Right atrium auricular region (tissue), 2 donors: ENCODE results near the gene ANKRD6. TPM values are rescaled to one million over a fixed set of nuclear protein-coding genes. Genes with fewer than 3 reads are reported as not detected.

Source experiments
- DNase-seq: peaks from one replicate; pipeline ENCODE4 v3.0.0-alpha.2; 2019; ENCODE audit warnings: low spot score
- H3K27ac ChIP-seq, 2 donors: fragments of 200-600 bp; sonication (generic); 1 replicate in 1 of 2; 2 replicates in 1 of 2; pipeline ENCODE4 v1.5.1; 2016 to 2019
- H3K27me3 ChIP-seq, 2 donors: fragments of 200-600 bp; sonication (generic); one replicate each; pipeline versions ENCODE4 v1.5.1 to v1.6.0; 2017 to 2019
- H3K36me3 ChIP-seq: fragments of 200-600 bp; sonication (generic); one replicate; pipeline ENCODE4 v1.5.1; 2016
- H3K4me1 ChIP-seq, 2 donors: fragments of 200-600 bp; sonication (generic); one replicate each; pipeline versions ENCODE4 v1.5.1 to v1.6.0; 2017 to 2019
- H3K4me3 ChIP-seq, 2 donors: fragments of 200-600 bp; sonication (generic); 1 replicate in 1 of 2; 2 replicates in 1 of 2; pipeline ENCODE4 v1.5.1; 2017 to 2019; ENCODE audit warnings: mild to moderate bottlenecking in 1 of 2, moderate library complexity in 1 of 2
- H3K9me3 ChIP-seq, 2 donors: fragments of 200-600 bp; sonication (generic); one replicate each; pipeline ENCODE4 v1.5.1; 2019
- total RNA-seq, 2 donors: library from RNA; depleted of rRNA; stranded (reverse); fragments of >200 nt; gene quantifications; one replicate each; pipeline ENCODE4 v1.1.0, GENCODE V29; 2016
- TF ChIP-seq, protein P1 (sequence below), 2 donors: fragments of 200-600 bp; sonication (generic); IDR thresholded peaks; one replicate each; pipeline ENCODE4 v1.5.1; 2019; ENCODE audit warnings: antibody characterized with exemption in 2 of 2

The ANKRD6 gene
- total RNA-seq, 2 donors from 2014 or later = 9.2 to 12.3 TPM

DNA sequence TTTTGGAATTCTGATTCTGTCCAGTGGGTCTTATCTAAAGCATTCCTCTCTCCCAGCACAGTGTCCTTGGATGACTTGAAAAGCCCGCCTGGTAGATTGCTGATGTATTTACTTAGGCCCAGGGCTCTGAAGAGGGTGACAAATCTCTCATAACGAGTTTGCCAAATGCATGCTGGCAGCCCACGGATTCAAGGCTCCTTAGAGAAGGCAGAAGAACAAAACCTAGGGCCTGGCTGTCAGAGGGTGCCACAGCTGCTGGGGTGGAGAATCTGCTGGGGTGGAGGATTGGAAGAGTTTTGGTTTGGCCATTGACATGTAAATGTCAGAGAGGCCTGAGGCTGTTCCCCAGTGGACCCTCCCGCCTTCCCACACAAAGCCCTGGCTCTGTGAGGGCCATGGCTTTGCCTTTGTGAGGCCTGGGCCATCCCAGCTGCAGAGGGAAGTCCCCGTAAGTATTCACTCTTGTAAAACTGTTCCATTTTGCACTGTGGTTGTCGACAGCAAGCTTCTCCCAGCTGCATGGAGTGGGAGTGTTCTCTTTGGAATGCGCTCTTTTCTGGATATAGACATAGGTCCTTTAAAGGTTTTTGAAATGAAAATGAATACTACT lies 50.3 kb downstream of the ANKRD6 start:
- Histone ChIP-seq H3K9me3 (no peaks in the 10 kb centered on the region), H3K27me3 (no peaks in the 10 kb centered on the region), H3K27ac (peak overlapping the region; percentile 66 to 83), H3K4me1 (peaks cover 0 to 38% of the 10 kb centered on the region in 2 donors), H3K36me3 (no peaks in the 10 kb centered on the region), H3K4me3 (no peak overlapping the region)
- DNase-seq = peak; percentile 61
- TF ChIP-seq, protein P1, sequence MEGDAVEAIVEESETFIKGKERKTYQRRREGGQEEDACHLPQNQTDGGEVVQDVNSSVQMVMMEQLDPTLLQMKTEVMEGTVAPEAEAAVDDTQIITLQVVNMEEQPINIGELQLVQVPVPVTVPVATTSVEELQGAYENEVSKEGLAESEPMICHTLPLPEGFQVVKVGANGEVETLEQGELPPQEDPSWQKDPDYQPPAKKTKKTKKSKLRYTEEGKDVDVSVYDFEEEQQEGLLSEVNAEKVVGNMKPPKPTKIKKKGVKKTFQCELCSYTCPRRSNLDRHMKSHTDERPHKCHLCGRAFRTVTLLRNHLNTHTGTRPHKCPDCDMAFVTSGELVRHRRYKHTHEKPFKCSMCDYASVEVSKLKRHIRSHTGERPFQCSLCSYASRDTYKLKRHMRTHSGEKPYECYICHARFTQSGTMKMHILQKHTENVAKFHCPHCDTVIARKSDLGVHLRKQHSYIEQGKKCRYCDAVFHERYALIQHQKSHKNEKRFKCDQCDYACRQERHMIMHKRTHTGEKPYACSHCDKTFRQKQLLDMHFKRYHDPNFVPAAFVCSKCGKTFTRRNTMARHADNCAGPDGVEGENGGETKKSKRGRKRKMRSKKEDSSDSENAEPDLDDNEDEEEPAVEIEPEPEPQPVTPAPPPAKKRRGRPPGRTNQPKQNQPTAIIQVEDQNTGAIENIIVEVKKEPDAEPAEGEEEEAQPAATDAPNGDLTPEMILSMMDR (IDR thresholded peaks at IDR 0.05) = no peak

DNA sequence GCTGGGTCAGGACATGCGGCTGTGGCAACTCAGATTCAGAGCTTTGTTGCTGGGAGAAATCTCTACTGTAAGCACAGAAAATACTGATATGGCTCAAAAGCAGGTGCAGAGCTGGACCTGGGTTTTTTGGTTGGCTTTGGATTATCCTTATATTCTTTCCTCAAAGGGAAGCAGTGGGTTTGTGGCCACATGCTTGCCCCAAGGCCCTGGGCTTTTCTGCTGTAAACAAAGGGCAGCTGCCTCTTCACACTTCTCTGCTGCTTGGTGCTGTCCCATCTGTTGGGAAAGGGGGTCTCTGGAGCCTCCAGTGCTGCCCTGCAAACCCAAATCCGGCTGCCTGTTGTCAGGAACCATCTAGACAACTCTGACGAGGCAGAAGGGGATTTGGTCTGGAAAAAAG lies 52.4 kb downstream of the ANKRD6 start:
- Histone ChIP-seq H3K4me1 (peaks cover 0 to 38% of the 10 kb centered on the region in 2 donors), H3K4me3 (no peak overlapping the region), H3K27me3 (no peaks in the 10 kb centered on the region), H3K9me3 (no peaks in the 10 kb centered on the region), H3K36me3 (no peaks in the 10 kb centered on the region), H3K27ac (no peak overlapping the region)
- DNase-seq = no peak
- TF ChIP-seq, protein P1 (IDR thresholded peaks at IDR 0.05) = no peak

DNA sequence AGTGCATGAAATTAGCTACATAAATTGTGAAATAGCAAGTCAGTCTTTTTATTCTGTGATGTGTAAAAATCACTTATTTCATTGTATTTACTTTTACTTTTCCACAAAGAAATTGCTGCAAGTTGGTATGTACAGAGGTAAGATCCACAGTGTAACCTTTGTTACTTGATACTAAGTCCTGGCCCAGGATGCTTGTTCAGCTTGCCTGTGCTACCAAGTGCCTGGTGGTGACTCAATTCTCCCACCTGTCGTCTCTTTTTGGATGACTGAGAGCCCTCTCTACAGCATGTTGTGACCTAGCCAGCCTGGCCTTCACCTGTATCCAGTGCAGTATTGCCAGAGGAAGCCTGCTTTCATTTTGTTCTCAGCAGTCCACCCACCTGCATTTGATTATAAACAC lies 54.9 kb downstream of the ANKRD6 start:
- peaks cover 0 to 23% of the 10 kb centered on the region in 2 donors for H3K4me1 ChIP-seq
- H3K36me3 ChIP-seq = no peaks in the 10 kb centered on the region
- TF ChIP-seq, protein P1 (IDR thresholded peaks at IDR 0.05) = no peak
- H3K27ac ChIP-seq = no peak overlapping the region
- H3K4me3 ChIP-seq = no peak overlapping the region
- no peaks in the 10 kb centered on the region for H3K27me3 ChIP-seq
- no peaks in the 10 kb centered on the region for H3K9me3 ChIP-seq
- no peak for DNase-seq

DNA sequence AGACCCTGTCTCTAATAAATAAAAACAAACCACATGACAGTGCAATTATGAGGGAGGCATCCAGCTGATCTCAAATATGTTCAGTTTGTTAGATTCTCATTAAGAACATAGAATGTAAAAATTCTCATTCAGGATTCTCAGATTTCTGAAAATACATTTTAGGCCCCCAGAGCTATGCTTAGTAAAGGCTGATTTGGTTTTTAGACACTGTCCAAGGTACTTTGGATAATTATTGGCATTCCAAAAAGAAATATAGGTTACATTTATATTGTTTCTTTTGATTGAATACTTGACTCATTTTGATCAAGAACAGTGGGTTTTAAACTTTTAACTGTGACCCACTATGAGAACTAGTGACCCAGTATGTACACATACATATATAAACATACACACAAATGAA lies 55.5 kb downstream of the ANKRD6 start:
- TF ChIP-seq, protein P1 (IDR thresholded peaks at IDR 0.05) = no peak
- Histone ChIP-seq H3K4me3 (no peak overlapping the region), H3K4me1 (peaks cover 0 to 17% of the 10 kb centered on the region in 2 donors), H3K27me3 (no peaks in the 10 kb centered on the region), H3K9me3 (no peaks in the 10 kb centered on the region), H3K36me3 (no peaks in the 10 kb centered on the region), H3K27ac (no peak overlapping the region)
- no peak for DNase-seq

DNA sequence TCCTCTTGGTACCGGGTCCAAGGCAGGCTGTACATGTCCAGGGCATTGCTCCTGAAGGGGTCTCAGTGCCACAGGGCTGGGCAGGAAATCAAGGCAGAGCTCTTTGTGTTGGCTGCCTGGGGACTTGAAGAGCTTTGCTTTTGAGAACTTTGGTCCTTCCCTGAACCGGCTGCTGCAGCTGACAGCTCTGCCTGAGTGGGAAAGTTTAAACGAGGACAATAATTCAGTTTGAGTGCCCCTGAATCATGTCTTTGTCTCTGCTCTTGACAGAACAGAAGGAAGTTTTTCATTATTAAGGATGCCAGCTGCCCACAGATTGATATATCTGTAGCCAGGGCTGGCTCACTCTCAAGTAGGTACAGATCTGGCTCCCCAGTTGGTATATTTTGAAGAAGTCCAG lies 56.1 kb downstream of the ANKRD6 start:
- Histone ChIP-seq H3K36me3 (no peaks in the 10 kb centered on the region), H3K4me3 (no peak overlapping the region), H3K27ac (no peak overlapping the region), H3K27me3 (no peaks in the 10 kb centered on the region), H3K9me3 (no peaks in the 10 kb centered on the region), H3K4me1 (peaks cover 0 to 12% of the 10 kb centered on the region in 2 donors)
- DNase-seq = no peak
- TF ChIP-seq, protein P1 (IDR thresholded peaks at IDR 0.05) = no peak
